ENCODE data around the gene UBAC2.

GRCh38 chr13:99269627-99270241, 69.1 kb downstream of the UBAC2 start:
- TF ChIP-seq CTCF (IDR thresholded peaks at IDR 0.05; ENCODE audit: poor library complexity), result peak; percentile 88
- no peak for TF ChIP-seq EZH2 (IDR thresholded peaks at IDR 0.05; ENCODE audit: borderline replicate concordance)
- no peak for TF ChIP-seq EZH2phosphoT487 (IDR thresholded peaks at IDR 0.05; ENCODE audit: low read depth, severe bottlenecking, unreplicated experiment)

Data from hepatocyte (in vitro differentiated cells).